ENCODE measurements around the gene NOL9.

The NOL9 gene

DNA sequence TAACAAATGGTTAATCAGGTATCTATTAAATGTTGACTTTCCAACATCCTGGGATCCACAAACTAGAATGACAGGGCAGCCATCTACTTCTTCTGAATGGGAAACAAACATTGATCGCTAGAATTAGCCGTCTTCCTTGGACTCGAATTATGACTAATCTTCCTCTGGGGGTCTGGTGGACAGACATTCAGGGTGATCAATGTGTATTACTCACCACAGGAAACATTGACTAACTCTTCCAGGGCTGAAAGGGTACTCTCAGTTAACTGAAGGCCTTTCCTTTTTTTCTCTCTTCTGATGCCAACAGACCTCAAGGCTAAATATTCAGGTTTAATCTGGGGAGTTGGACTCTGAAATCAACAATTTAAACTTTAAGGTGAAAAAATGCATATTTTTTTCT, 9.5 kb downstream of the NOL9 start:
- no peak overlapping the region for H3K4me3 ChIP-seq (ENCODE audit: low read length)
- no peak overlapping the region for H2AFZ ChIP-seq (ENCODE audit: low read depth, low read length)
- H3K36me3 ChIP-seq (ENCODE audit: insufficient read depth, low read length) = peaks cover 74% of the 10 kb centered on the region
- no peaks in the 10 kb centered on the region for H3K27me3 ChIP-seq (ENCODE audit: insufficient read depth, low read length)
- H3K9me3 ChIP-seq (ENCODE audit: low read length) = no peaks in the 10 kb centered on the region
- H3K4me1 ChIP-seq (ENCODE audit: insufficient read depth, low read length) = no peaks in the 10 kb centered on the region

GRCh38 chr1:6538956-6539355, 15.4 kb downstream of the NOL9 start:
- Histone ChIP-seq H3K4me3 (ENCODE audit: low read length) (no peak overlapping the region), H3K4me1 (ENCODE audit: insufficient read depth, low read length) (no peaks in the 10 kb centered on the region), H3K27me3 (ENCODE audit: insufficient read depth, low read length) (no peaks in the 10 kb centered on the region), H3K9me3 (ENCODE audit: low read length) (no peaks in the 10 kb centered on the region), H3K36me3 (ENCODE audit: insufficient read depth, low read length) (peaks cover 53% of the 10 kb centered on the region), H2AFZ (ENCODE audit: low read depth, low read length) (no peak overlapping the region)

GRCh38 chr1:6536291-6536690, 18.0 kb downstream of the NOL9 start:
- no peak overlapping the region for H3K4me3 ChIP-seq (ENCODE audit: low read length)
- H3K36me3 ChIP-seq (ENCODE audit: insufficient read depth, low read length) = peaks cover 64% of the 10 kb centered on the region
- H3K9me3 ChIP-seq (ENCODE audit: low read length) = no peaks in the 10 kb centered on the region
- H3K27me3 ChIP-seq (ENCODE audit: insufficient read depth, low read length) = no peaks in the 10 kb centered on the region
- H3K4me1 ChIP-seq (ENCODE audit: insufficient read depth, low read length) = no peaks in the 10 kb centered on the region
- H2AFZ ChIP-seq (ENCODE audit: low read depth, low read length) = no peak overlapping the region

- peaks cover 65% of the 10 kb centered on the region for H3K36me3 ChIP-seq (ENCODE audit: insufficient read depth, low read length)
- no peak overlapping the region for H2AFZ ChIP-seq (ENCODE audit: low read depth, low read length)
- no peaks in the 10 kb centered on the region for H3K4me1 ChIP-seq (ENCODE audit: insufficient read depth, low read length)
- no peak overlapping the region for H3K4me3 ChIP-seq (ENCODE audit: low read length)
- no peaks in the 10 kb centered on the region for H3K9me3 ChIP-seq (ENCODE audit: low read length)
- no peaks in the 10 kb centered on the region for H3K27me3 ChIP-seq (ENCODE audit: insufficient read depth, low read length)
Observed at GRCh38 chr1:6535214-6535613, 19.1 kb downstream of the NOL9 start.

GRCh38 chr1:6534248-6534822, 20.0 kb downstream of the NOL9 start:
- H3K4me3 ChIP-seq (ENCODE audit: low read length) = no peak overlapping the region
- no peak overlapping the region for H2AFZ ChIP-seq (ENCODE audit: low read depth, low read length)
- H3K36me3 ChIP-seq (ENCODE audit: insufficient read depth, low read length) = peaks cover 65% of the 10 kb centered on the region
- H3K27me3 ChIP-seq (ENCODE audit: insufficient read depth, low read length) = no peaks in the 10 kb centered on the region
- H3K4me1 ChIP-seq (ENCODE audit: insufficient read depth, low read length) = no peaks in the 10 kb centered on the region
- no peaks in the 10 kb centered on the region for H3K9me3 ChIP-seq (ENCODE audit: low read length)

- Histone ChIP-seq H3K9me3 (ENCODE audit: low read length) (no peaks in the 10 kb centered on the region), H3K4me1 (ENCODE audit: insufficient read depth, low read length) (no peaks in the 10 kb centered on the region), H2AFZ (ENCODE audit: low read depth, low read length) (no peak overlapping the region), H3K36me3 (ENCODE audit: insufficient read depth, low read length) (peaks cover 68% of the 10 kb centered on the region), H3K4me3 (ENCODE audit: low read length) (no peak overlapping the region), H3K27me3 (ENCODE audit: insufficient read depth, low read length) (no peaks in the 10 kb centered on the region)
Observed at GRCh38 chr1:6531996-6532395, 22.3 kb downstream of the NOL9 start.

GRCh38 chr1:6530504-6531160, 23.7 kb downstream of the NOL9 start:
- H3K9me3 ChIP-seq (ENCODE audit: low read length) = no peaks in the 10 kb centered on the region
- H2AFZ ChIP-seq (ENCODE audit: low read depth, low read length) = no peak overlapping the region
- no peaks in the 10 kb centered on the region for H3K4me1 ChIP-seq (ENCODE audit: insufficient read depth, low read length)
- H3K4me3 ChIP-seq (ENCODE audit: low read length) = no peak overlapping the region
- peaks cover 74% of the 10 kb centered on the region for H3K36me3 ChIP-seq (ENCODE audit: insufficient read depth, low read length)
- no peaks in the 10 kb centered on the region for H3K27me3 ChIP-seq (ENCODE audit: insufficient read depth, low read length)

GRCh38 chr1:6528492-6528891, 25.8 kb downstream of the NOL9 start:
- H3K36me3 ChIP-seq (ENCODE audit: insufficient read depth, low read length) = peaks cover 66% of the 10 kb centered on the region
- H3K4me3 ChIP-seq (ENCODE audit: low read length) = no peak overlapping the region
- H3K9me3 ChIP-seq (ENCODE audit: low read length) = no peaks in the 10 kb centered on the region
- H2AFZ ChIP-seq (ENCODE audit: low read depth, low read length) = no peak overlapping the region
- no peaks in the 10 kb centered on the region for H3K4me1 ChIP-seq (ENCODE audit: insufficient read depth, low read length)
- H3K27me3 ChIP-seq (ENCODE audit: insufficient read depth, low read length) = no peaks in the 10 kb centered on the region

- H3K27me3 ChIP-seq (ENCODE audit: insufficient read depth, low read length) = no peaks in the 10 kb centered on the region
- no peaks in the 10 kb centered on the region for H3K4me1 ChIP-seq (ENCODE audit: insufficient read depth, low read length)
- no peaks in the 10 kb centered on the region for H3K9me3 ChIP-seq (ENCODE audit: low read length)
- peaks cover 44% of the 10 kb centered on the region for H3K36me3 ChIP-seq (ENCODE audit: insufficient read depth, low read length)
- H2AFZ ChIP-seq (ENCODE audit: low read depth, low read length) = no peak overlapping the region
- no peak overlapping the region for H3K4me3 ChIP-seq (ENCODE audit: low read length)
Observed at GRCh38 chr1:6526316-6526715, 28.0 kb downstream of the NOL9 start.

- no peaks in the 10 kb centered on the region for H3K9me3 ChIP-seq (ENCODE audit: low read length)
- H2AFZ ChIP-seq (ENCODE audit: low read depth, low read length) = no peak overlapping the region
- H3K36me3 ChIP-seq (ENCODE audit: insufficient read depth, low read length) = peaks cover 25% of the 10 kb centered on the region
- peaks cover 20% of the 10 kb centered on the region for H3K4me1 ChIP-seq (ENCODE audit: insufficient read depth, low read length)
- H3K4me3 ChIP-seq (ENCODE audit: low read length) = no peak overlapping the region
- no peaks in the 10 kb centered on the region for H3K27me3 ChIP-seq (ENCODE audit: insufficient read depth, low read length)
Observed at GRCh38 chr1:6523566-6523965, 30.7 kb downstream of the NOL9 start.

DNA sequence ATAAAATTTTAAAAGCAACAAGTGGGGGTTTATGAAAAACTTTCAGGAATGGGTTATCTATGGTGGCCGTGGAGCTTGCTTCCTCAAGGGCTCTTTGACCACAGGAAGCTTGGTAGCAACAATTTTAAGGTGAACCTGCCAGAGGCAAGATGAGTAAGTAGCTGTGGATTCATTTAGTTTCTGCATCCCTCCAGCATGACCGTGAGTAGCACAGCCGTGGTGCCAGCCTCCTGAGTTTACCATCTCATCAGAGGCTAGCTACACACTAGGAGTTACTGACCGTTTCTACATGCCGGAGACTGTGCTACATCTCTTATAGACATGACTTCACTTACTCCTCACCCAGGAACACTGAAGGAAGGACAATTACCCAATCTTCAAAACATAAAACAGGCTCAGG, 32.8 kb downstream of the NOL9 start:
- H3K36me3 ChIP-seq (ENCODE audit: insufficient read depth, low read length) = peaks cover 16% of the 10 kb centered on the region
- peaks cover 20% of the 10 kb centered on the region for H3K4me1 ChIP-seq (ENCODE audit: insufficient read depth, low read length)
- no peak overlapping the region for H3K4me3 ChIP-seq (ENCODE audit: low read length)
- no peaks in the 10 kb centered on the region for H3K9me3 ChIP-seq (ENCODE audit: low read length)
- no peak overlapping the region for H2AFZ ChIP-seq (ENCODE audit: low read depth, low read length)
- no peaks in the 10 kb centered on the region for H3K27me3 ChIP-seq (ENCODE audit: insufficient read depth, low read length)

GRCh38 chr1:6519935-6520671, 34.2 kb downstream of the NOL9 start:
- Histone ChIP-seq H3K27me3 (ENCODE audit: insufficient read depth, low read length) (no peaks in the 10 kb centered on the region), H3K4me3 (ENCODE audit: low read length) (no peak overlapping the region), H3K36me3 (ENCODE audit: insufficient read depth, low read length) (peaks cover 1% of the 10 kb centered on the region), H2AFZ (ENCODE audit: low read depth, low read length) (no peak overlapping the region), H3K4me1 (ENCODE audit: insufficient read depth, low read length) (peaks cover 20% of the 10 kb centered on the region), H3K9me3 (ENCODE audit: low read length) (no peaks in the 10 kb centered on the region)

DNA sequence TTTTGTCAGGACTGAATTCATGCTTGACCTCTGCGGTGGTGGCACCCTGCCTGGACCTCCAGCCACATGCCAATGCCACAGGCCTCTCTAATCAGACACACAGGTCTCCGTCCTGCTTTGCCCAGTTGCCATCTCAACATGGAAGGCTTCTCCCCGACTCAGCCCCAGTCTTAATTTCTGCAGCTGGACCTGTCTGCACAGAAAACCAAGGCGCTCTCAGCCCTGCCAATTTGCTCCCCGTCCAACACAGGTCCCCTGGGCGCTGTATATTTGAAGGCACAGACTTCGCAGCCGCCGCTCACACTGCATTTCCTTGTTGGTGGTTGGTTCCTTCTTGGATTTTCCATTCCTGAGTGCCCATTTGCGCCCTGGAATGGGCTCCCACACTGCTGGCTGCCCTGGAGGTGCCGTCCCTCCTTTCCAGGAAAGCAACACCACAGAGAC, 34.8 kb downstream of the NOL9 start:
- Histone ChIP-seq H3K9me3 (ENCODE audit: low read length) (no peaks in the 10 kb centered on the region), H2AFZ (ENCODE audit: low read depth, low read length) (no peak overlapping the region), H3K36me3 (ENCODE audit: insufficient read depth, low read length) (no peaks in the 10 kb centered on the region), H3K27me3 (ENCODE audit: insufficient read depth, low read length) (no peaks in the 10 kb centered on the region), H3K4me1 (ENCODE audit: insufficient read depth, low read length) (peaks cover 20% of the 10 kb centered on the region), H3K4me3 (ENCODE audit: low read length) (no peak overlapping the region)

Data from neuron (in vitro differentiated cells).